OCI-LY7 (cell line): ENCODE measurements around the gene RIMBP2.

Experiments used
- EZH2phosphoT487 ChIP-seq: fragments of 200-600 bp; sonication (generic); IDR thresholded peaks from 2 replicates; pipeline ENCODE4 v1.6.1; 2018; ENCODE audit warnings: low read depth, borderline replicate concordance, mild to moderate bottlenecking, mixed run types, antibody characterized with exemption, low read length, moderate library complexity, mixed read lengths
- TF ChIP-seq, protein P1 (sequence below): fragments of 200-600 bp; sonication (generic); conservative IDR thresholded peaks from 2 replicates; pipeline ENCODE4 v1.5.1; 2014; ENCODE audit warnings: mild to moderate bottlenecking, antibody characterized with exemption, low read length, moderate library complexity, mixed read lengths

DNA sequence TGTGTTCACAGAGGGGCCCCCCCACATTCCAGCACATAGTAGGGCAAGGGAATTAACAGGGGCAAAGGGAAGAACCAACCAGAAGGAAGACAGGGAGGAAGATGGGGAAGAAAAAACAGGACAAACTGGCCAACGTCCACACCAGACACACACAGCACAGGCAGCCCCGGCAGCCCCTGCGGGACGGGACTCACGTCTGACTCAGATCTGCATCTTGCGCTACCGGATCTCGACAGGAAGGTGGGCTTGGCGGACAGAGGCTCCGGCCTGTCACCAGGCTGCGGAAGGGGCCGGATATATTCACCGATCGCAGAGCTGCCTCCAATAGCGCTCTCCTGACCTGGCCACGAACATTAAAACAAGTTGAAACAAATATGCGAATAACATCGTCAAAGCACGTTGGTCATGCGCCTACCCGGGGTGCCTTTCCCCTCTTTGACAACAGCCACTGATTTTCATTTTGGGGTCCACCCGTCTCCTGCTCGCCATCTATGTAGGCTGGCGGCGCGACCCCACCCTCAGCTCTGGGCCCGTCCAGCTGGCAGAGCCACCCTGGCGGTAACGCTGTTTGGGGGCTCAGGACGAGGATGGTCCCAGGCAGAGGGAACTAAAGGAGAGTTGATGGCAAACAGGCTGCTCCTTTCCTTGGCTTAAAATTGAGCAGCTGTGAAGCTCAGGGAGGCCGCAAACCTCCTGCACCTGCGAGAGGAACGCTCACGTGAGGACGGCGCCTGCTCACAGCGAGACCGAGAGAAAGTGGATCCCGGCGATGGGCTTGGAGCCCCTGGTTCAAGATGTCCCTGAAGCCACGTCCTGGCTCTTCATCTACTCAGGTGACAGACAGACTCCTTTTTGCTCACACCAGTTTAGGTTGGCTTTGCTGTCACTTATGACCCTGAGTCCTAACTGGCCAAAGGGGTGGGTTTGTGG, 264.8 kb downstream of the RIMBP2 start:
- TF ChIP-seq, protein P1, sequence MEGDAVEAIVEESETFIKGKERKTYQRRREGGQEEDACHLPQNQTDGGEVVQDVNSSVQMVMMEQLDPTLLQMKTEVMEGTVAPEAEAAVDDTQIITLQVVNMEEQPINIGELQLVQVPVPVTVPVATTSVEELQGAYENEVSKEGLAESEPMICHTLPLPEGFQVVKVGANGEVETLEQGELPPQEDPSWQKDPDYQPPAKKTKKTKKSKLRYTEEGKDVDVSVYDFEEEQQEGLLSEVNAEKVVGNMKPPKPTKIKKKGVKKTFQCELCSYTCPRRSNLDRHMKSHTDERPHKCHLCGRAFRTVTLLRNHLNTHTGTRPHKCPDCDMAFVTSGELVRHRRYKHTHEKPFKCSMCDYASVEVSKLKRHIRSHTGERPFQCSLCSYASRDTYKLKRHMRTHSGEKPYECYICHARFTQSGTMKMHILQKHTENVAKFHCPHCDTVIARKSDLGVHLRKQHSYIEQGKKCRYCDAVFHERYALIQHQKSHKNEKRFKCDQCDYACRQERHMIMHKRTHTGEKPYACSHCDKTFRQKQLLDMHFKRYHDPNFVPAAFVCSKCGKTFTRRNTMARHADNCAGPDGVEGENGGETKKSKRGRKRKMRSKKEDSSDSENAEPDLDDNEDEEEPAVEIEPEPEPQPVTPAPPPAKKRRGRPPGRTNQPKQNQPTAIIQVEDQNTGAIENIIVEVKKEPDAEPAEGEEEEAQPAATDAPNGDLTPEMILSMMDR: no peak
- no peak for TF ChIP-seq EZH2phosphoT487
